ENCODE measurements around the gene TUBGCP3. TPM values are rescaled to one million over a fixed set of nuclear protein-coding genes. Genes with fewer than 3 reads are reported as not detected.
"Not testable (repeated sequence)": the region's sequence is repeated elsewhere in the genome, so short reads cannot be mapped to it uniquely, and the experiment has no call there.

The TUBGCP3 gene
- total RNA-seq, 4 donors from 2014 or later: 19.7 to 62.3 (median 38.8) TPM

GRCh38 chr13:112634102-112634501 is 46.1 kb upstream of the TUBGCP3 start:
- Histone ChIP-seq H3K4me1 (no peaks in the 10 kb centered on the region), H3K36me3 (no peaks in the 10 kb centered on the region), H3K9me3 (no peaks in the 10 kb centered on the region), H3K27ac (no peak overlapping the region), H3K27me3 (no peaks in the 10 kb centered on the region), H3K4me3 (no peak overlapping the region)
- intact Hi-C loops (cut with DNase I; ENCODE audit: low total_unique reads): no loop called here
- no peak for DNase-seq
- TF ChIP-seq CTCF (IDR thresholded peaks at IDR 0.05) (no peak), POLR2A (IDR thresholded peaks at IDR 0.05) (no peak)

GRCh38 chr13:112630226-112630625 is 42.3 kb upstream of the TUBGCP3 start:
- H3K27ac ChIP-seq; DNase-seq; H3K27me3 ChIP-seq; H3K36me3 ChIP-seq; H3K4me3 ChIP-seq; intact Hi-C loops (cut with DNase I; ENCODE audit: low total_unique reads); H3K9me3 ChIP-seq; H3K4me1 ChIP-seq: not testable (repeated sequence)

DNA sequence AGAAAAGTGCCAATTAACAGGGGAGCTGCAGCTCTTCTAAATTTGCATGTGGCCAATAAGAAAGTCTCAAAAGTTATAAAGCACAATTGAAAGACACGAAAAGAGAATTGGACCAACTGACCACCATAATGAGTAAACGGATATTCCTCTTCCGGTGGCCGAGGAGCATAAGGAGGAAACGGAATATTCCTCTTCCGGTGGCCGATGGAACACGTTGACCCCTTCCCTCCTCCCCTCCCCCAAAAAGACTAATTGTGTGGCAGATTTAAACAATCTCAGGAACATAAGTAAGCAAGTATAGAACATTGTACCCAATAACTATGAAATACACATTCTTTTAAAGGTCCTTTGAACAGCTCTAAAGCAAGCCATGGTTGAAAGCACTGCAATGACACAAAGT is 41.2 kb upstream of the TUBGCP3 start:
- H3K9me3 ChIP-seq: no peaks in the 10 kb centered on the region
- no peaks in the 10 kb centered on the region for H3K36me3 ChIP-seq
- H3K27ac ChIP-seq: no peak overlapping the region
- H3K4me1 ChIP-seq: no peaks in the 10 kb centered on the region
- no peaks in the 10 kb centered on the region for H3K27me3 ChIP-seq
- intact Hi-C loops (cut with DNase I; ENCODE audit: low total_unique reads): no loop called here
- no peak for DNase-seq
- H3K4me3 ChIP-seq: no peak overlapping the region
- TF ChIP-seq CTCF (IDR thresholded peaks at IDR 0.05) (no peak), POLR2A (IDR thresholded peaks at IDR 0.05) (no peak)

DNA sequence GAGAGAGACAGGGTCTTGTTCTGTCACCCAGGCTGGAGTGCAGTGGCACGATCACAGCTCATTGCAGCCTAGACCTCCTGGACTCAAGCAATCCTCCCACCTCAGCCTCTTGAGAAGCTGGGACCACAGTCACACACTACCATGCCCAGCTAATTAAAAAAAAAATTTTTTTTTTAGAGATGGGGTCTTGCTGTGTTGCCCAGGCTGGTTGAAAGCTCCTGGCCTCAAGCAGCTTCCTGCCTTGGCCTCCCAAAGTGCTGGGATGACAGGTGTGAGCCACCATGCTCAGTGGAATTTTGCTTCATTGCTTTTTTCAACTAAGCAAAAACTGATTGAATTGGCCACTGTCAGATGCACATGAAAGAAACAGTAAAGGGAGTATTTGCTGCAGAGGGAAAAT is 39.7 kb upstream of the TUBGCP3 start:
- H3K4me3 ChIP-seq; H3K4me1 ChIP-seq; DNase-seq; H3K27me3 ChIP-seq; H3K27ac ChIP-seq; H3K9me3 ChIP-seq; H3K36me3 ChIP-seq; intact Hi-C loops (cut with DNase I; ENCODE audit: low total_unique reads): not testable (repeated sequence)

- intact Hi-C loops (cut with DNase I; ENCODE audit: low total_unique reads): no loop called here
- Histone ChIP-seq H3K27ac (no peak overlapping the region), H3K4me1 (no peaks in the 10 kb centered on the region), H3K4me3 (no peak overlapping the region), H3K36me3 (no peaks in the 10 kb centered on the region), H3K9me3 (no peaks in the 10 kb centered on the region), H3K27me3 (no peaks in the 10 kb centered on the region)
- TF ChIP-seq CTCF (IDR thresholded peaks at IDR 0.05): no peak
- no peak for TF ChIP-seq POLR2A (IDR thresholded peaks at IDR 0.05)
- DNase-seq: no peak
Measured at GRCh38 chr13:112627161-112627560, 39.2 kb upstream of the TUBGCP3 start.

- intact Hi-C loops (cut with DNase I; ENCODE audit: low total_unique reads): no loop called here
- Histone ChIP-seq H3K27me3 (no peaks in the 10 kb centered on the region), H3K9me3 (no peaks in the 10 kb centered on the region), H3K36me3 (no peaks in the 10 kb centered on the region), H3K4me3 (no peak overlapping the region), H3K4me1 (no peaks in the 10 kb centered on the region), H3K27ac (no peak overlapping the region)
- no peak for DNase-seq
- no peak for TF ChIP-seq CTCF (IDR thresholded peaks at IDR 0.05)
Measured at GRCh38 chr13:112626761-112627160, 38.8 kb upstream of the TUBGCP3 start.

All from uterus (tissue), 4 donors.